C4-2B (cell line): Measurements from ENCODE around the gene LCE3E.

Source experiments
- ZFX ChIP-seq: fragments of 450-650 bp; IDR thresholded peaks from 2 replicates; pipeline ENCODE4 v1.6.1; 2017
- TF ChIP-seq, protein P1 (sequence below): fragments of 450-650 bp; conservative IDR thresholded peaks from 2 replicates; pipeline ENCODE4 v1.5.1; 2017; ENCODE audit warnings: mild to moderate bottlenecking

- TF ChIP-seq, protein P1, sequence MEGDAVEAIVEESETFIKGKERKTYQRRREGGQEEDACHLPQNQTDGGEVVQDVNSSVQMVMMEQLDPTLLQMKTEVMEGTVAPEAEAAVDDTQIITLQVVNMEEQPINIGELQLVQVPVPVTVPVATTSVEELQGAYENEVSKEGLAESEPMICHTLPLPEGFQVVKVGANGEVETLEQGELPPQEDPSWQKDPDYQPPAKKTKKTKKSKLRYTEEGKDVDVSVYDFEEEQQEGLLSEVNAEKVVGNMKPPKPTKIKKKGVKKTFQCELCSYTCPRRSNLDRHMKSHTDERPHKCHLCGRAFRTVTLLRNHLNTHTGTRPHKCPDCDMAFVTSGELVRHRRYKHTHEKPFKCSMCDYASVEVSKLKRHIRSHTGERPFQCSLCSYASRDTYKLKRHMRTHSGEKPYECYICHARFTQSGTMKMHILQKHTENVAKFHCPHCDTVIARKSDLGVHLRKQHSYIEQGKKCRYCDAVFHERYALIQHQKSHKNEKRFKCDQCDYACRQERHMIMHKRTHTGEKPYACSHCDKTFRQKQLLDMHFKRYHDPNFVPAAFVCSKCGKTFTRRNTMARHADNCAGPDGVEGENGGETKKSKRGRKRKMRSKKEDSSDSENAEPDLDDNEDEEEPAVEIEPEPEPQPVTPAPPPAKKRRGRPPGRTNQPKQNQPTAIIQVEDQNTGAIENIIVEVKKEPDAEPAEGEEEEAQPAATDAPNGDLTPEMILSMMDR = no peak
- TF ChIP-seq ZFX = no peak
Measured at GRCh38 chr1:152599934-152600333, 33.4 kb upstream of the LCE3E start, which contains the start of gene LCE3C.
